ENCODE data around the gene MAD2L1. TPM values are rescaled to one million over a fixed set of nuclear protein-coding genes. Genes with fewer than 3 reads are reported as not detected.
"Not testable (repeated sequence)": the region's sequence is repeated elsewhere in the genome, so short reads cannot be mapped to it uniquely, and the experiment has no call there.

The MAD2L1 gene
- total RNA-seq, 1 donor from 2014 or later = 2.0 TPM

DNA sequence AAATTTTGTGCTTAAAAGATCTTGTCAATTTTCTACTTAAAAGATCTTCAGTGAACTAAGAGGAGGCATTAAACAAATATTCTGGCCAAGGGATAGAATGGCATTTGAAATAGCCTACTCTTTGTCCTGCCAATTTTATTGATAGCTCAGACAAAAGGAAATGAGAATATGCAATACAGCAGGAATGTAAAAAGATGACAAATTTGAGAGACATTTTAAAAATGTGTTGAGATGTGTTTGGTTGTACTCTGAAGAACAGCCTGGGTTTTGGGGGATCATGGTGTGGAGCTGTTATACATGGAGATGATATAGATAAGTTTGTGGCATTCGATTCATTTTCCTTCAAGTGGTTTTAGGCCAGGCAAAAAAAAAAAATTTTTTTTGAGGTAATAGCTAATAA, 11.6 kb upstream of the MAD2L1 start:
- no peak overlapping the region for H3K4me3 ChIP-seq
- H3K4me1 ChIP-seq = no peaks in the 10 kb centered on the region
- H3K36me3 ChIP-seq = no peaks in the 10 kb centered on the region
- no peaks in the 10 kb centered on the region for H3K27me3 ChIP-seq
- no peaks in the 10 kb centered on the region for H3K9me3 ChIP-seq
- no peak overlapping the region for H3K27ac ChIP-seq
- intact Hi-C loops (cut with DNase I) = no loop called here
- TF ChIP-seq, protein P1, sequence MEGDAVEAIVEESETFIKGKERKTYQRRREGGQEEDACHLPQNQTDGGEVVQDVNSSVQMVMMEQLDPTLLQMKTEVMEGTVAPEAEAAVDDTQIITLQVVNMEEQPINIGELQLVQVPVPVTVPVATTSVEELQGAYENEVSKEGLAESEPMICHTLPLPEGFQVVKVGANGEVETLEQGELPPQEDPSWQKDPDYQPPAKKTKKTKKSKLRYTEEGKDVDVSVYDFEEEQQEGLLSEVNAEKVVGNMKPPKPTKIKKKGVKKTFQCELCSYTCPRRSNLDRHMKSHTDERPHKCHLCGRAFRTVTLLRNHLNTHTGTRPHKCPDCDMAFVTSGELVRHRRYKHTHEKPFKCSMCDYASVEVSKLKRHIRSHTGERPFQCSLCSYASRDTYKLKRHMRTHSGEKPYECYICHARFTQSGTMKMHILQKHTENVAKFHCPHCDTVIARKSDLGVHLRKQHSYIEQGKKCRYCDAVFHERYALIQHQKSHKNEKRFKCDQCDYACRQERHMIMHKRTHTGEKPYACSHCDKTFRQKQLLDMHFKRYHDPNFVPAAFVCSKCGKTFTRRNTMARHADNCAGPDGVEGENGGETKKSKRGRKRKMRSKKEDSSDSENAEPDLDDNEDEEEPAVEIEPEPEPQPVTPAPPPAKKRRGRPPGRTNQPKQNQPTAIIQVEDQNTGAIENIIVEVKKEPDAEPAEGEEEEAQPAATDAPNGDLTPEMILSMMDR (IDR thresholded peaks at IDR 0.05) = no peak
- no peak for TF ChIP-seq POLR2A (IDR thresholded peaks at IDR 0.05)
- TF ChIP-seq POLR2AphosphoS5 (IDR thresholded peaks at IDR 0.05; ENCODE audit: insufficient read depth in 1 of 2, low read depth in 1 of 2) = no peak
- DNase-seq (ENCODE audit: extremely low spot score in 2 of 2) = no peak

DNA sequence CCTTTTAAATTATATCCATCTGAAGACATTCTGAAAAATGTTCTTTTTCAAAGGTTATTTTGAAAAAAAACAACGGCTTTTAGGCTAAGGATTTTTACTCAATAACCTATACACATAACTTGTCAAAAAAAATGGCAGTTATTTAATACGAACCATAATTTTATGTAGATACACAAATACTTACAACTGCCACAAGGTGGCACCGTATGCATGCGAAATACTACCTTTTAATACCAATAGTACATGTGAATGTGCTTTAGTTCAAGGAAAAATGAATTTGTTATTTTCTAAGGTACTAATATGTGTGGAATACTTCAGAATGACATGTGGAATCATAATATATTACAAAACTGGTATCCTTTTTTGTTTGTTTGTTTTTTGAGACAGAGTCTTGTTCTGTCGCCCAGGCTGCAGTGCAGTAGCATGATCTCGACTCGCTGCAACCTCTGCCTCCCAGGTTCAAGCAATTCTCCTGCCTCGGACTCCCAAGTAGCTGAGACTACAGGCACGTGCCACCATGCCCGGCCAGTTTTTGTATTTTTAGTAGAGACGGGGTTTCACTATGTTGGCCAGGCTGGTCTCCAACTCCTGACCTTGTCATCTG, 4.6 kb upstream of the MAD2L1 start:
- Histone ChIP-seq H3K27ac (no peak overlapping the region), H3K27me3 (no peaks in the 10 kb centered on the region), H3K4me3 (no peak overlapping the region), H3K36me3 (no peaks in the 10 kb centered on the region), H3K4me1 (peaks cover 19% of the 10 kb centered on the region), H3K9me3 (no peaks in the 10 kb centered on the region)
- TF ChIP-seq POLR2A (IDR thresholded peaks at IDR 0.05) (no peak), POLR2AphosphoS5 (IDR thresholded peaks at IDR 0.05; ENCODE audit: insufficient read depth in 1 of 2, low read depth in 1 of 2) (no peak)
- TF ChIP-seq, protein P1 (IDR thresholded peaks at IDR 0.05) = peak; percentile 31 to 47 (median 45)
- intact Hi-C loops (cut with DNase I) = no loop called here
- no peak for DNase-seq (ENCODE audit: extremely low spot score in 2 of 2)

DNA sequence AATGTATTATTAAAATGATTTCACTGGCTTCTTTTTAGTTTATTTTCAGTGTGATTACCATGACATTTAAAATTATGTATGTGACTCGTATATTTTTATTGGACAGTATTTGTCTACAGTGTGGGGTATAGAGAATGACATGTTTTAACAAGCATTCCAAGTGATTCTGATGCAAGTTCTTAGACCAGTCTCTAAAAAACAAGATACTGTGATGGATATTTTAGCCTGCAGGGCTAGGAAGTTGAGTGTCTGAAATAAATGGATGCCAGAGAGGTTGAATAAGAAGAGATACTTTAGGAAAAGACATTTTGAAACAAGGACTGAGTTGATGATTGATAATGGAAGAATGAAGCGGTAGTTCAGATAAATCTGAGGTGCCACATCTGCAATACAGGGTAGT, 3.5 kb upstream of the MAD2L1 start:
- no peaks in the 10 kb centered on the region for H3K27me3 ChIP-seq
- H3K36me3 ChIP-seq = no peaks in the 10 kb centered on the region
- no peak for DNase-seq (ENCODE audit: extremely low spot score in 2 of 2)
- TF ChIP-seq POLR2A (IDR thresholded peaks at IDR 0.05) = no peak
- TF ChIP-seq POLR2AphosphoS5 (IDR thresholded peaks at IDR 0.05; ENCODE audit: insufficient read depth in 1 of 2, low read depth in 1 of 2) = no peak
- TF ChIP-seq, protein P1 (IDR thresholded peaks at IDR 0.05) = no peak
- intact Hi-C loops (cut with DNase I) = no loop called here
- no peaks in the 10 kb centered on the region for H3K9me3 ChIP-seq
- no peak overlapping the region for H3K27ac ChIP-seq
- peaks cover 27% of the 10 kb centered on the region for H3K4me1 ChIP-seq
- H3K4me3 ChIP-seq = no peak overlapping the region

DNA sequence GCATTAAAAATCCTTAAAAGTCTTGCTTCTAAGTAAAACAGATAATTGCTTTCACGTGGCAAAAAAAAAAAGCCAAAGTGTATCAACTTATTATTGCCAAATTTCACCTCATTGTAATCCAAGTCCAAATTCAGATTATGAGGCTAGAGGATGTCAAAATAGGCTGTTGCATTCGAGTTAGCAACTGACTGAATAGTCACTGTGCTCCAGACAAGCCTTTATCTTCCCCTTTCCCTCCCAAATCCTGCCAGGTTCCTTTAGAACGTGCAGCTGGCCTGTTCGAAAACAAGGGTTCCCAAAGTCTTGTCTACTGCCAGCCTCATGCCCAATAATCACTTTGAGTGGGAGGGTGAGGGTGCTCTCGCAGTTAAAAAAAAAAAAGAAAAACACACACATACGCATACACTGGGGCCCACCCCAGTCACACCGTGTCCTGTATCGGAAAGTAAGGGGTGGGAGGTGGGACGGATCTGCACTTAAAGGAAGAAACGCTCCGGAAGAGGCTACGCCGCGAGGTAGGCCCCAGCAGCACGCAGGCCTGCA, 603 bp downstream of the MAD2L1 start:
- no peak for TF ChIP-seq POLR2A (IDR thresholded peaks at IDR 0.05)
- TF ChIP-seq, protein P1 (IDR thresholded peaks at IDR 0.05) = no peak
- TF ChIP-seq POLR2AphosphoS5 (IDR thresholded peaks at IDR 0.05; ENCODE audit: insufficient read depth in 1 of 2, low read depth in 1 of 2) = no peak
- Histone ChIP-seq H3K4me1 (peaks cover 27% of the 10 kb centered on the region), H3K36me3 (no peaks in the 10 kb centered on the region), H3K9me3 (no peaks in the 10 kb centered on the region), H3K27me3 (no peaks in the 10 kb centered on the region), H3K4me3 (peak overlapping the region; percentile 66 to 69), H3K27ac (peak overlapping the region; percentile 97)
- intact Hi-C loops (cut with DNase I) = no loop called here
- DNase-seq (ENCODE audit: extremely low spot score in 2 of 2) = no peak

DNA sequence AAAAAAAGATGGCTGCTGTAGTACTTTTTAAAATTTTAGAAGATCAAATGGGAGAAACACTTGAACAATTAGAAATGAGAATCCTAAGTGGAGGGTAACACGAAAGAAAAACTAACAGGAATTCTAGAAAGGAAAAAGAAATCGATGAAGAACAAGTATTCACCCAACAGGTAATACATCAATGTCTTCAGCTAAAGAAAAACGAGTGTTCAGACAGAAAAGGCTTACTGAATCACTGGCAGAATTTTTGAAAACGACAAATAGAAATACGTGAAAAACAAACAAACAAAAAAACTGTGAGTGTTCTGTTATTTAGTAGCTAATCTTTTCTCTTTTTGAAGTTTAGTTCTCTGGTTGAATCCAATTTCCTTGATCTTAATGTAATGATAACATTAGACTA, 1.8 kb downstream of the MAD2L1 start:
- H3K27ac ChIP-seq = no peak overlapping the region
- TF ChIP-seq POLR2AphosphoS5 (IDR thresholded peaks at IDR 0.05; ENCODE audit: insufficient read depth in 1 of 2, low read depth in 1 of 2) (no peak), POLR2A (IDR thresholded peaks at IDR 0.05) (no peak)
- TF ChIP-seq, protein P1 (IDR thresholded peaks at IDR 0.05) = no peak
- no peaks in the 10 kb centered on the region for H3K36me3 ChIP-seq
- H3K9me3 ChIP-seq = no peaks in the 10 kb centered on the region
- peaks cover 27% of the 10 kb centered on the region for H3K4me1 ChIP-seq
- intact Hi-C loops (cut with DNase I) = no loop called here
- H3K4me3 ChIP-seq = no peak overlapping the region
- H3K27me3 ChIP-seq = no peaks in the 10 kb centered on the region
- DNase-seq (ENCODE audit: extremely low spot score in 2 of 2) = no peak

DNA sequence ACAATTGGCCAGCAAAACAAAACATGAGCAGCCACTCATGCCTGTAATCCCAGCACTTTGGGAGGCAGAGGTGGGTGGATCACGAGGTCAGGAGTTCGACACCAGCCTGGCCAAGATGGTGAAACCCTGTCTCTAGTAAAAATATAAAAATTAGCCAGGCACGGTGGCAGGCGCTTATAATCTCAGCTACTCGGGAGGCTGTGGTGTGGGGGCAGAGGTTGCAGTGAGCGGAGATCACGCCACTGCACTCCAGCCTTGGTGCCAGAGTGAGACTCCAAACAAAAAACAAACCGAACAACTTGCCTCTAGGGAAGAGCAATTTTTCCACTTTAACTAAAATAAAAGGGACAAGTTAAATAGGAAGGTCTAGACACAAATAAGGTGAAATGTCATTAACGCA, 2.9 kb downstream of the MAD2L1 start:
- DNase-seq (ENCODE audit: extremely low spot score in 2 of 2); H3K36me3 ChIP-seq; H3K27ac ChIP-seq; intact Hi-C loops (cut with DNase I); H3K9me3 ChIP-seq; H3K27me3 ChIP-seq; H3K4me3 ChIP-seq: not testable (repeated sequence)
- peaks cover 22% of the 10 kb centered on the region for H3K4me1 ChIP-seq

All from vagina (tissue), 2 donors.